ENCODE measurements around the gene XDH.

Gene XDH

GRCh38 chr2:31415421-31415820 is 879 bp upstream of the XDH start:
- Mint-ChIP-seq H3K36me3 (ENCODE audit: low read depth) (no peaks in the 10 kb centered on the region), H3K4me3 (no peak overlapping the region), H3K9me3 (peaks cover 19% of the 10 kb centered on the region), H3K27me3 (peaks cover 6% of the 10 kb centered on the region), H3K4me1 (peaks cover 4% of the 10 kb centered on the region), H3K27ac (no peak overlapping the region)
- ATAC-seq (no peak), DNase-seq (no peak)

GRCh38 chr2:31413862-31414550 is 536 bp downstream of the XDH start:
- H3K27ac Mint-ChIP-seq = no peak overlapping the region
- ATAC-seq = no peak

GRCh38 chr2:31413025-31413424 is 1.5 kb downstream of the XDH start:
- Mint-ChIP-seq H3K27me3 (peaks cover 16% of the 10 kb centered on the region), H3K27ac (no peak overlapping the region), H3K9me3 (peaks cover under 1% of the 10 kb centered on the region), H3K4me3 (no peak overlapping the region), H3K36me3 (ENCODE audit: low read depth) (no peaks in the 10 kb centered on the region), H3K4me1 (peaks cover 4% of the 10 kb centered on the region)
- DNase-seq (no peak), ATAC-seq (no peak)

More at GRCh38 chr2:31413862-31414550, 536 bp downstream of the XDH start:
- peaks cover 4% of the 10 kb centered on the region for H3K4me1 Mint-ChIP-seq
- no peak for DNase-seq
- peaks cover 14% of the 10 kb centered on the region for H3K27me3 Mint-ChIP-seq
- H3K4me3 Mint-ChIP-seq = no peak overlapping the region
- no peaks in the 10 kb centered on the region for H3K36me3 Mint-ChIP-seq (ENCODE audit: low read depth)
- H3K9me3 Mint-ChIP-seq = peaks cover 11% of the 10 kb centered on the region

- no peak overlapping the region for H3K27ac Mint-ChIP-seq
- H3K9me3 Mint-ChIP-seq = no peaks in the 10 kb centered on the region
- ATAC-seq = no peak
- H3K4me1 Mint-ChIP-seq = peaks cover 4% of the 10 kb centered on the region
- no peak for DNase-seq
- H3K4me3 Mint-ChIP-seq = no peak overlapping the region
- no peaks in the 10 kb centered on the region for H3K36me3 Mint-ChIP-seq (ENCODE audit: low read depth)
- H3K27me3 Mint-ChIP-seq = peaks cover 16% of the 10 kb centered on the region
These were observed 2.8 kb downstream of the XDH start for GRCh38 chr2:31411771-31412170.

- Mint-ChIP-seq H3K36me3 (ENCODE audit: low read depth) (no peaks in the 10 kb centered on the region), H3K4me3 (no peak overlapping the region), H3K27ac (no peak overlapping the region), H3K4me1 (no peaks in the 10 kb centered on the region), H3K27me3 (peaks cover 12% of the 10 kb centered on the region), H3K9me3 (no peaks in the 10 kb centered on the region)
- no peak for DNase-seq
- ATAC-seq = no peak
These were observed 7.8 kb downstream of the XDH start for GRCh38 chr2:31406593-31407385.

GRCh38 chr2:31404827-31405226 is 9.7 kb downstream of the XDH start:
- H3K4me3 Mint-ChIP-seq = no peak overlapping the region
- no peak overlapping the region for H3K27ac Mint-ChIP-seq
- H3K9me3 Mint-ChIP-seq = no peaks in the 10 kb centered on the region
- no peaks in the 10 kb centered on the region for H3K4me1 Mint-ChIP-seq
- no peaks in the 10 kb centered on the region for H3K36me3 Mint-ChIP-seq (ENCODE audit: low read depth)
- H3K27me3 Mint-ChIP-seq = peaks cover 9% of the 10 kb centered on the region
- ATAC-seq = no peak
- DNase-seq = no peak

GRCh38 chr2:31404302-31404701 is 10.2 kb downstream of the XDH start:
- Mint-ChIP-seq H3K4me3 (no peak overlapping the region), H3K27ac (no peak overlapping the region), H3K27me3 (peaks cover 5% of the 10 kb centered on the region), H3K36me3 (ENCODE audit: low read depth) (no peaks in the 10 kb centered on the region), H3K9me3 (no peaks in the 10 kb centered on the region), H3K4me1 (no peaks in the 10 kb centered on the region)
- DNase-seq = no peak
- ATAC-seq = no peak

GRCh38 chr2:31402388-31402787 is 12.2 kb downstream of the XDH start:
- Mint-ChIP-seq H3K27me3 (peaks cover 2% of the 10 kb centered on the region), H3K9me3 (no peaks in the 10 kb centered on the region), H3K36me3 (ENCODE audit: low read depth) (no peaks in the 10 kb centered on the region), H3K27ac (no peak overlapping the region), H3K4me3 (no peak overlapping the region), H3K4me1 (no peaks in the 10 kb centered on the region)
- ATAC-seq (no peak), DNase-seq (no peak)

GRCh38 chr2:31401580-31401979 is 13.0 kb downstream of the XDH start:
- Mint-ChIP-seq H3K36me3 (ENCODE audit: low read depth) (no peaks in the 10 kb centered on the region), H3K27ac (no peak overlapping the region), H3K9me3 (no peaks in the 10 kb centered on the region), H3K4me3 (no peak overlapping the region), H3K4me1 (no peaks in the 10 kb centered on the region), H3K27me3 (peaks cover 5% of the 10 kb centered on the region)
- no peak for DNase-seq
- ATAC-seq = no peak

GRCh38 chr2:31398881-31399280 is 15.7 kb downstream of the XDH start:
- H3K4me3 Mint-ChIP-seq = no peak overlapping the region
- no peak overlapping the region for H3K27ac Mint-ChIP-seq
- DNase-seq = no peak
- ATAC-seq = no peak
- H3K27me3 Mint-ChIP-seq = peaks cover 4% of the 10 kb centered on the region
- H3K36me3 Mint-ChIP-seq (ENCODE audit: low read depth) = no peaks in the 10 kb centered on the region
- H3K4me1 Mint-ChIP-seq = no peaks in the 10 kb centered on the region
- no peaks in the 10 kb centered on the region for H3K9me3 Mint-ChIP-seq

- DNase-seq (no peak), ATAC-seq (no peak)
- H3K9me3 Mint-ChIP-seq = no peaks in the 10 kb centered on the region
- H3K36me3 Mint-ChIP-seq (ENCODE audit: low read depth) = no peaks in the 10 kb centered on the region
- no peak overlapping the region for H3K4me3 Mint-ChIP-seq
- peaks cover 9% of the 10 kb centered on the region for H3K27me3 Mint-ChIP-seq
- no peaks in the 10 kb centered on the region for H3K4me1 Mint-ChIP-seq
- no peak overlapping the region for H3K27ac Mint-ChIP-seq
These were observed 17.4 kb downstream of the XDH start for GRCh38 chr2:31397094-31397493.

- H3K27ac Mint-ChIP-seq = no peak overlapping the region
- no peaks in the 10 kb centered on the region for H3K9me3 Mint-ChIP-seq
- no peaks in the 10 kb centered on the region for H3K36me3 Mint-ChIP-seq (ENCODE audit: low read depth)
- H3K27me3 Mint-ChIP-seq = peaks cover 9% of the 10 kb centered on the region
- no peak for ATAC-seq
- no peaks in the 10 kb centered on the region for H3K4me1 Mint-ChIP-seq
- no peak for DNase-seq
- no peak overlapping the region for H3K4me3 Mint-ChIP-seq
These were observed 24.2 kb downstream of the XDH start for GRCh38 chr2:31390324-31390723.

- H3K4me1 Mint-ChIP-seq = no peaks in the 10 kb centered on the region
- peaks cover 7% of the 10 kb centered on the region for H3K27me3 Mint-ChIP-seq
- ATAC-seq = no peak
- no peak overlapping the region for H3K27ac Mint-ChIP-seq
- no peaks in the 10 kb centered on the region for H3K36me3 Mint-ChIP-seq (ENCODE audit: low read depth)
- H3K4me3 Mint-ChIP-seq = no peak overlapping the region
- no peaks in the 10 kb centered on the region for H3K9me3 Mint-ChIP-seq
- no peak for DNase-seq
These were observed 25.8 kb downstream of the XDH start for GRCh38 chr2:31388736-31389135.

GRCh38 chr2:31387850-31388249 is 26.7 kb downstream of the XDH start:
- ATAC-seq = no peak

GRCh38 chr2:31386648-31387047 is 27.9 kb downstream of the XDH start:
- no peak for ATAC-seq
- no peaks in the 10 kb centered on the region for H3K36me3 Mint-ChIP-seq (ENCODE audit: low read depth)
- H3K9me3 Mint-ChIP-seq = no peaks in the 10 kb centered on the region
- DNase-seq = no peak
- H3K27me3 Mint-ChIP-seq = peaks cover 3% of the 10 kb centered on the region
- H3K27ac Mint-ChIP-seq = no peak overlapping the region
- H3K4me3 Mint-ChIP-seq = no peak overlapping the region
- H3K4me1 Mint-ChIP-seq = no peaks in the 10 kb centered on the region

More at GRCh38 chr2:31387850-31388249, 26.7 kb downstream of the XDH start:
- Mint-ChIP-seq H3K4me3 (no peak overlapping the region), H3K27ac (no peak overlapping the region), H3K4me1 (no peaks in the 10 kb centered on the region), H3K27me3 (peaks cover 6% of the 10 kb centered on the region), H3K9me3 (no peaks in the 10 kb centered on the region), H3K36me3 (ENCODE audit: low read depth) (no peaks in the 10 kb centered on the region)
- DNase-seq = no peak
